T-helper 1 cell treated with Interleukin-12 subunit alpha and Interleukin-12 subunit beta and Interleukin-4 antibody, amounts not matched to agents 30 μg/mL and 1 μg/mL, for 36 hours (primary cell): ENCODE data around the gene PRPF6.
"Not testable (repeated sequence)": the region's sequence is repeated elsewhere in the genome, so short reads cannot be mapped to it uniquely, and the experiment has no call there.

Experiments used
- H3K27ac Mint-ChIP-seq: one replicate; pipeline ENCODE4 v1.8.0; 2021; ENCODE audit warnings: mild to moderate bottlenecking, mixed read lengths
- H3K27me3 Mint-ChIP-seq: one replicate; pipeline ENCODE4 v1.8.0; 2021; ENCODE audit warnings: low read depth, mixed read lengths
- H3K36me3 Mint-ChIP-seq: one replicate; pipeline ENCODE4 v1.8.0; 2021; ENCODE audit warnings: low read depth, mixed read lengths
- H3K4me1 Mint-ChIP-seq: one replicate; pipeline ENCODE4 v1.8.0; 2021; ENCODE audit warnings: low read depth, mixed read lengths
- H3K4me3 Mint-ChIP-seq: one replicate; pipeline ENCODE4 v1.8.0; 2021; ENCODE audit warnings: mild to moderate bottlenecking, moderate library complexity, mixed read lengths
- H3K9me3 Mint-ChIP-seq: one replicate; pipeline ENCODE4 v1.8.0; 2021; ENCODE audit warnings: mixed read lengths

The PRPF6 gene

GRCh38 chr20:64000906-64001305, 20.0 kb downstream of the PRPF6 start:
- Mint-ChIP-seq H3K27me3 (no peaks in the 10 kb centered on the region), H3K9me3 (no peaks in the 10 kb centered on the region), H3K4me3 (no peak overlapping the region), H3K27ac (no peak overlapping the region), H3K4me1 (peaks cover 5% of the 10 kb centered on the region), H3K36me3 (peaks cover 43% of the 10 kb centered on the region)

- Mint-ChIP-seq H3K4me1 (peaks cover 5% of the 10 kb centered on the region), H3K36me3 (peaks cover 41% of the 10 kb centered on the region), H3K4me3 (no peak overlapping the region), H3K27ac (no peak overlapping the region), H3K9me3 (no peaks in the 10 kb centered on the region), H3K27me3 (no peaks in the 10 kb centered on the region)
These were observed 20.7 kb downstream of the PRPF6 start for GRCh38 chr20:64001607-64002011.

DNA sequence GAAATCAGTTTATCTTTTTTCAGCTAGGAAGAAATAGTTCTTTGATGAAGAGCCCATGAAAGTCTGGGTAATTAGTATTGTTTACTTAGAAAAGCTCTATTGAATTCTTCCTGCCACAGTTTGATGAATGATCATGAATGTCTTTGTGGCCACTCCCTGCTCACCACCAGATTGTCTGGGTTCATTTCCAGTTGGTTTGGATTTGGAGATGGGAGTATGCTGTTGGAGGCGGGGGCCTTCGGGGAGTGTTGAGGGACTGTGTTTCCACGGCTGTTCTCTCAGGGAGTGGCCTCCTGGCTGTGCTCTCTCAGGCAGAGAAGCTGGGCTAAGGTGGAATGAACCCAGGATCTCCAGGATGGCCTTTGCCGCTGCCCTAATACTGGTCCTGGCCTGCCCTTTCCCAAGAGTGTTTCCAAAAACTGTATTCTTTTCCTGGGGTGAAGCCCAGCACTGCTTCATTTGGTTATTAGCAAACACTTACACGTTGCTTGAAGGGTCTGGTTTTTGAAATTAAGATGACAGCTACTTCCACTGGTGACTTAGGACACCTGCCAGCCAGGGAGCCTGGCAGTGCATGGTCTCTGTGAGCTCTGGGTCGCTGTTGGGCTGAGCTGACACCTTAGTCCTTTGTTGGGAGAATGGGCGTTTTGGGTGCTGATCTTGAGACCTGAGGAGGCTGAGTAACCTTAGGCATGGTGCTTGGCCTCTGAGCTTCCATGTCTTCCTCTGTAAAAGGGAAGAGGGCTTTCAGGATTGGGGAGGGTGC, 23.2 kb downstream of the PRPF6 start:
- Mint-ChIP-seq H3K27me3 (no peaks in the 10 kb centered on the region), H3K4me3 (no peak overlapping the region), H3K36me3 (peaks cover 46% of the 10 kb centered on the region), H3K9me3 (peaks cover 10% of the 10 kb centered on the region), H3K4me1 (peaks cover 10% of the 10 kb centered on the region), H3K27ac (no peak overlapping the region)

- Mint-ChIP-seq H3K27me3 (no peaks in the 10 kb centered on the region), H3K4me1 (peaks cover 20% of the 10 kb centered on the region), H3K9me3 (peaks cover 14% of the 10 kb centered on the region), H3K36me3 (peaks cover 48% of the 10 kb centered on the region), H3K27ac (peak overlapping the region; percentile 24), H3K4me3 (no peak overlapping the region)
These were observed 24.5 kb downstream of the PRPF6 start for GRCh38 chr20:64005394-64005793.

GRCh38 chr20:64006490-64006889, 25.6 kb downstream of the PRPF6 start:
- peaks cover 52% of the 10 kb centered on the region for H3K36me3 Mint-ChIP-seq
- peaks cover 28% of the 10 kb centered on the region for H3K4me1 Mint-ChIP-seq
- no peak overlapping the region for H3K27ac Mint-ChIP-seq
- H3K4me3 Mint-ChIP-seq: no peak overlapping the region
- H3K9me3 Mint-ChIP-seq: peaks cover 14% of the 10 kb centered on the region
- no peaks in the 10 kb centered on the region for H3K27me3 Mint-ChIP-seq

- Mint-ChIP-seq H3K36me3 (peaks cover 50% of the 10 kb centered on the region), H3K9me3 (peaks cover 14% of the 10 kb centered on the region), H3K4me3 (no peak overlapping the region), H3K27ac (no peak overlapping the region), H3K27me3 (no peaks in the 10 kb centered on the region), H3K4me1 (peaks cover 29% of the 10 kb centered on the region)
These were observed 26.0 kb downstream of the PRPF6 start for GRCh38 chr20:64006902-64007301.

DNA sequence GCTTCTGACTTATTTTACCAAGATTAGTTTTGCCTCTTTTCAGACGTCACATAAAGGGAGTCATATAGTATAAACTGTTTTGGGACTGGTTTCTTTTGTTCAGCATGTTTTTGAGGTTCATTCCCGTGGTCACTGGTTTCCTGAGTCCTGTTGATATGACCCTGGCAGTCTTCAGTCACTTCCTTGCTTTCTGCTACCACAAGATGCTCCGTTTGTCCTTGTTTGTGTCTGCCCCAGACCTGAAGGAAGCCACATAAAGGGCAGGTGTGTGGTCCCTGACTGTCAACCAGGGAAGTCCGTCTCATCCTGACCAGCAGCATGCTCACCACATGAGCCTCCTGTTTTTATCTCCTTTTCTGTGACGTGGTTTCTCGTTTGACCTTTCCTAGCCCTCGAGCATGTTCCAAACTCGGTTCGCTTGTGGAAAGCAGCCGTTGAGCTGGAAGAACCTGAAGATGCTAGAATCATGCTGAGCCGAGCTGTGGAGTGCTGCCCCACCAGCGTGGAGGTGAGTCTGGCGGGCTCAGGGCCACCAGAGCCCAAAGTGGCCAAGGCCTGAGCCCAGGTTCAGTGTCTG, 29.0 kb downstream of the PRPF6 start:
- peaks cover 41% of the 10 kb centered on the region for H3K4me1 Mint-ChIP-seq
- peak overlapping the region; percentile 66 for H3K27ac Mint-ChIP-seq
- H3K36me3 Mint-ChIP-seq: peaks cover 50% of the 10 kb centered on the region
- peaks cover 14% of the 10 kb centered on the region for H3K9me3 Mint-ChIP-seq
- peak overlapping the region; percentile 16 for H3K4me3 Mint-ChIP-seq
- no peaks in the 10 kb centered on the region for H3K27me3 Mint-ChIP-seq

GRCh38 chr20:64010711-64011237, 29.8 kb downstream of the PRPF6 start:
- H3K4me1 Mint-ChIP-seq: peaks cover 37% of the 10 kb centered on the region
- peaks cover 14% of the 10 kb centered on the region for H3K9me3 Mint-ChIP-seq
- H3K36me3 Mint-ChIP-seq: peaks cover 50% of the 10 kb centered on the region
- H3K27ac Mint-ChIP-seq: peak overlapping the region; percentile 74
- no peaks in the 10 kb centered on the region for H3K27me3 Mint-ChIP-seq
- no peak overlapping the region for H3K4me3 Mint-ChIP-seq

GRCh38 chr20:64011366-64011779, 30.4 kb downstream of the PRPF6 start:
- Mint-ChIP-seq H3K27ac (peak overlapping the region; percentile 74), H3K4me1 (peaks cover 37% of the 10 kb centered on the region), H3K9me3 (peaks cover 14% of the 10 kb centered on the region), H3K36me3 (peaks cover 50% of the 10 kb centered on the region), H3K4me3 (no peak overlapping the region), H3K27me3 (no peaks in the 10 kb centered on the region)

- peaks cover 54% of the 10 kb centered on the region for H3K36me3 Mint-ChIP-seq
- H3K27ac Mint-ChIP-seq: peak overlapping the region; percentile 93
- peaks cover 38% of the 10 kb centered on the region for H3K4me1 Mint-ChIP-seq
- not testable (repeated sequence) for H3K27me3 Mint-ChIP-seq
- H3K4me3 Mint-ChIP-seq: peak overlapping the region; percentile 60
- peaks cover 14% of the 10 kb centered on the region for H3K9me3 Mint-ChIP-seq
These were observed 31.6 kb downstream of the PRPF6 start for GRCh38 chr20:64012385-64013154.

DNA sequence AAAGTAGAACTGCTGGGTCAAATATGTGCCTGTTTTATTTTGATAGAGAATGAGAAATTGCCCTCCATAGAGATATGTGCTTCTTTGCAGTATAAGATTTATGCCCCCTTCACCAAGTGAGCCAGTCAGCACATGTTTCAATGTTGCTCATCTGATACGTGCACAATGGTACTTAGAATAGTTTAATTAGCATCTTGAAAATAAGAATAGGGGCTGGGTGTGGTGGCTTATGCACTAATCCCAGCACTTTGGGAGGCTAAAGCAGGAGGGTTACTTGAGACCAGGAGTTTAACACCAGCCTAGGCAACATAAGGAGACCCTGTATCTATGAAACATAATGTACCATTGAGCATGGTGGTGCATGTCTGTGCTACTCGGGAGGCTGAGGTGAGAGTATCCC, 34.7 kb downstream of the PRPF6 start:
- no peaks in the 10 kb centered on the region for H3K27me3 Mint-ChIP-seq
- H3K4me1 Mint-ChIP-seq: peaks cover 28% of the 10 kb centered on the region
- no peaks in the 10 kb centered on the region for H3K9me3 Mint-ChIP-seq
- no peak overlapping the region for H3K4me3 Mint-ChIP-seq
- peaks cover 45% of the 10 kb centered on the region for H3K36me3 Mint-ChIP-seq
- H3K27ac Mint-ChIP-seq: no peak overlapping the region

- H3K36me3 Mint-ChIP-seq: peaks cover 43% of the 10 kb centered on the region
- H3K27me3 Mint-ChIP-seq: no peaks in the 10 kb centered on the region
- H3K9me3 Mint-ChIP-seq: no peaks in the 10 kb centered on the region
- no peak overlapping the region for H3K4me3 Mint-ChIP-seq
- H3K4me1 Mint-ChIP-seq: peaks cover 7% of the 10 kb centered on the region
- no peak overlapping the region for H3K27ac Mint-ChIP-seq
These were observed 40.4 kb downstream of the PRPF6 start for GRCh38 chr20:64021124-64021975.

- no peak overlapping the region for H3K27ac Mint-ChIP-seq
- peaks cover 5% of the 10 kb centered on the region for H3K4me1 Mint-ChIP-seq
- H3K4me3 Mint-ChIP-seq: no peak overlapping the region
- H3K36me3 Mint-ChIP-seq: peaks cover 45% of the 10 kb centered on the region
- no peaks in the 10 kb centered on the region for H3K27me3 Mint-ChIP-seq
- H3K9me3 Mint-ChIP-seq: no peaks in the 10 kb centered on the region
These were observed 41.9 kb downstream of the PRPF6 start for GRCh38 chr20:64022671-64023360.
